ENCODE results near the gene FASTK. TPM values are rescaled to one million over a fixed set of nuclear protein-coding genes. Genes with fewer than 3 reads are reported as not detected.

FASTK gene
- total RNA-seq, 1 experiment from 2014 or later: 86.5 TPM

- no peak for DNase-seq (ENCODE audit: low read depth)
These were observed 37.8 kb upstream of the FASTK start for GRCh38 chr7:151118108-151119054.

DNA sequence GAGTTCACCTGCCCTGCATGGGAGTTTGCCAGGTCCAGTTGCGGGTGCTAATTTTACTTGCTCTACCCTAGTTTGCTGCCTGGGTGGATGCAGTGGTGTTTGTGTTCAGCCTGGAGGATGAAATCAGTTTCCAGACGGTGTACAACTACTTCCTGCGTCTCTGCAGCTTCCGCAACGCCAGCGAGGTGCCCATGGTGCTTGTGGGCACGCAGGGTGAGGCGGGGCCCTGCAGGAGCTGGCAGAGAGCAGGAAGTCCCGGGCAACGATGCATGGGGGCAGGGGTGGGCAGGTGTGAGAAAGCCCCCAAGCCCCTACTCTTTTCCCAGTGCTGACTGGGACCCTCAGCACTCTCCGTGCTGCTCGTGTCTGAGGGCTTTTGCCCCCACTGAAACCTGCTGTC is 37.0 kb upstream of the FASTK start:
- DNase-seq (ENCODE audit: low read depth): no peak

DNA sequence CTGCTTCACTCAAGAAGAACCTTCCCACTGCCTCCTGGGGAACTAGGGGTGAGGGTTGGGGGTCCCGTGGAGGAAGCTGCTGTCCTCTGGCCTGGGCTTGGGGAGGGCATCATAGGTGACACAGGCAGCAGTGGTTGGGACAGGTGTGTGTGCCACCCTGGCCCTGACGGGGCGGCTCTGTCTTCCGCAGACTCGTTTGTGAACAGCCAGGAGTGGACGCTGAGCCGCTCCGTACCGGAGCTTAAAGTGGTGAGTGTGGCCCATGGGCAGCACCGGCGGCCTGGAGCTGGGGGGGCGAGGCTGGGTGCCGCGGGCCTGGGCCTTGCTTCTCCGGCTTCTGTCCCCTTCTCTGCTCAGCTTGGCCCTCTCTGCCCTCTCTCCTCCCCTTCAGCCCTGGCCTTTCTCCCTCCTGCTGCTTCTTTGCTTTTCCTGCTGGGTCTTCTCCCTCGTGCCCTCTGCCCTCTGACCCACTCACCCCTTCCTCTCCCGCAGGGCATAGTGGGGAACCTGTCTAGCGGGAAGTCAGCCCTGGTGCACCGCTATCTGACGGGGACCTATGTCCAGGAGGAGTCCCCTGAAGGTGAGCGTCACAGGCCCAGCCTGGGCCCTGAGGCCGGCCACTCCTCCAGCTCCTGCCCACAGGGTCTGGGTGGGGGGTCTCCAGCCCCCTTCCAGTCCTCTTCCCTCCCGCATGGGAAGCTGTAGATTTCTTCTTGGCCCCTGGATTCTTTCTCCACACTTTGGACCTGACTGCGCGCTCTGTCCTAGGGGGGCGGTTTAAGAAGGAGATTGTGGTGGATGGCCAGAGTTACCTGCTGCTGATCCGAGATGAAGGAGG is 36.2 kb upstream of the FASTK start:
- no peak for DNase-seq (ENCODE audit: low read depth)

- no peak for DNase-seq (ENCODE audit: low read depth)
These were observed 35.3 kb upstream of the FASTK start for GRCh38 chr7:151115836-151116418.

- no peak for DNase-seq (ENCODE audit: low read depth)
These were observed 34.7 kb upstream of the FASTK start for GRCh38 chr7:151115121-151115835.

GRCh38 chr7:151114151-151115090 is 33.8 kb upstream of the FASTK start:
- DNase-seq (ENCODE audit: low read depth): no peak

DNA sequence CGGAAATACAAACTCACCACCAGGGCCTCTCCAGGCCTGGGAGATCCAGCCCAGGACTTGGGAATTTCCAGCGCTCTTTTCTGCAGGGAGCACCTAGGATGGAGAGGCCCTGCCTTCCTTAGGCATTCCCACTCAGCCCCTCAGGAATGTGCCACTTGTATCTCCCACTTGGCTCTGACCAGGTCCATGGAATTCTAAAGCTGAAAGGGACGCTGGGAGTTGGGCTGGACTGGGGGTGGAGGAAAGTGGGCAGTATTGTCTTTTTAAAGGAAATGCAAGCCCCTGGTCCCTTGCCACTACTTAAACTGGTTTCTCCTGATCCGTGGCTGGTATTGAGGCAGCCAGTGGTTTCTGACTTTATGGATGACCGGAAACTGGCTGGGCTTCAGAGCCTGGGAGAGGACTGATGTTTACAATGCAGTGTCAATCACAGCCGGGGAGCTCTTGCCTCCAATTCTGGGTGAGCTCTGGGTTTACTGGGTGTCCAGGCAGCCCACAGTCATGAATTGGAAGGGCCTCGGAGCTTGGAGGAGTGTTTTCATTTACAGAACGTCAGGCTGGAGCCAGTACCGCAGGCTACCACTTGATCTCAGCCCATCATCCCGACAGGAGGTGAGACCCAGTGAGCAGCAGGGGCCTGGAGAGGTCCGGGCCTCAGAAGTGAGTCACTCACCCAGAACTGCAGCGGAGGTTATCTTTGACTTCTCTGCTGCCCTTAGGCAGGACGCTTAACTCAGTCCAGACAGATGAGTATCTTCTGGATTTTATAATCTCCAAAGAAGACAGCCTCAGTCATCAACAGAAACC is 32.9 kb upstream of the FASTK start:
- peak; percentile 89 for DNase-seq (ENCODE audit: low read depth)

- DNase-seq (ENCODE audit: low read depth): peak; percentile 66
These were observed 30.5 kb upstream of the FASTK start for GRCh38 chr7:151110941-151111645.

DNA sequence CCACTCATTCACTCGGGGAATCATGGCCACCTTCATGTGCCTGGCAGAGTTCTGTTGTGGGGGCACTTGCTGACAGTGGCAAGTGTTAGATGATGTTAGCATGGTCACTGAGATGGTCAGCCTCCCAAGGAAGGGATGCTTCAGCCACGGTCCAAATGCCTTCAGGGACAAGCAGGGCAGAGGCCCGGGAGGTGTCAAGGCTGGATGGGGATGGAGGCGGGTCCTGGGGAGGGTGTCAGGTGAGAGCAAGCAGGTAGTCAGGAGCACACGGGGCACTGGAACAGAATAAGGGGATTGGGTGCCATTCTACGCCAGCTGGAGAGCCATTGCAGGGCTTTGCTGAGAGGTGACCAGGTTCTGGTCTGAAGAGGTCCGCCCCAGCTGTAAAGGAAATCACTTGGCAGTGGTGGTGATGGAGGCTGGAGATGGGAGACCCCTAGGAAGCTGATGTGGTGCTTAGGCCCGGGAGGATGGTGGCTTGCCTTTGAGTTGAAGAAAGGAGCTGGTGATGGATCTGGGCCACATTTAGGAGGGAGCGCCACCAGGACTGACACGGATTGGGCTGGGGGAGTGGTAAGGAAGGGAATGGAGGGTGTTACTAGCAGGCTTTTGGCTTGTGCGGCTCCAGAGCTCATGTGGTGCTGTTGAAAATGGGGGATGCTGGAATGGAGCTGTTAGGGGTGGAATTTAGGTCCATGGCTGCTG is 29.8 kb upstream of the FASTK start:
- DNase-seq (ENCODE audit: low read depth): no peak

DNA sequence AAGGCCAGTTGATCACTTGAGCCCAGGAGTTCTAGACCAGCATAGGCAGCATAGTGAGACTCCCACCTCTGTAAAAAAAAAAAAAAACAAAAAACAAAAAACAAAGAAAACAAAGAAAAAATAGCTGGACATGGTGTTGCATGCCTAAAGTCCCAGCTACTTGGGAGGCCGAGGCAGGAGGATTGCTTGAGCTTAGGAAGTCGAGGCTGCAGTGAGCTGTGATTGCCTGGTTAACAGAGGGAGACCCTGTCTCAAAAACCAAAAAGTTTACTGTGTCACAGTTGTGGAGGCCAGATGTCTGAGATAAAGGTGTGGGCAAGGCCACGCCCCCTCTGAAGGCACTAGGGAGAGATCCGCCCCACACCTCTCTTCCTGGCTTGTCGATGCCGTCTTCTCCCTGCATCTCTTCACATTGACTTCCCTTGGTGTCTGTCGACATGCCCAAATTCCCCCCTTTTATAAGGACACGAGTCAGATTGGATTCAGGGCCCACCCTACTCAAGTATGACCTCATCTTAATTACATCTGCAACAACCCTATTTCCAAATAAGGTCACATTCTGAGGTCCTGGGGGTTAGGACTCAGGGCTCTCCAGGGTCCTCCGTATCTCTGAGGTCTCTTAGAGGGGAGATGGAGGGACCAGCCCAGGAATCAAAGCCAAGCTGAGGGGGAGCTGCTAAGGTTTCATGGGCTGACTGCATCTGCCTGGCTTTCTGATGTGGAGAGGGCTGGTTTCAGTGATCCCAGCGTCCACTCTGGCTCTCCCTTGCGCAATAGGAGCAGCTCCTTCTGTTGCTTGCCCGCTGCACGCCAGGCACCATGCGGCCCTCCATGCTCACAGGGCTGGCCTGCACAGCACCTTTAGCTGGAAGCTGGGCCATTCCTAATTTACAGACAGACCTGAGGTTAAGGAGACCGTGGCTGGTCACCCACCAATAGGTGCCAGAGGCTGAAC is 28.8 kb upstream of the FASTK start:
- DNase-seq (ENCODE audit: low read depth): no peak

- no peak for DNase-seq (ENCODE audit: low read depth)
These were observed 27.3 kb upstream of the FASTK start for GRCh38 chr7:151107882-151108281.

DNA sequence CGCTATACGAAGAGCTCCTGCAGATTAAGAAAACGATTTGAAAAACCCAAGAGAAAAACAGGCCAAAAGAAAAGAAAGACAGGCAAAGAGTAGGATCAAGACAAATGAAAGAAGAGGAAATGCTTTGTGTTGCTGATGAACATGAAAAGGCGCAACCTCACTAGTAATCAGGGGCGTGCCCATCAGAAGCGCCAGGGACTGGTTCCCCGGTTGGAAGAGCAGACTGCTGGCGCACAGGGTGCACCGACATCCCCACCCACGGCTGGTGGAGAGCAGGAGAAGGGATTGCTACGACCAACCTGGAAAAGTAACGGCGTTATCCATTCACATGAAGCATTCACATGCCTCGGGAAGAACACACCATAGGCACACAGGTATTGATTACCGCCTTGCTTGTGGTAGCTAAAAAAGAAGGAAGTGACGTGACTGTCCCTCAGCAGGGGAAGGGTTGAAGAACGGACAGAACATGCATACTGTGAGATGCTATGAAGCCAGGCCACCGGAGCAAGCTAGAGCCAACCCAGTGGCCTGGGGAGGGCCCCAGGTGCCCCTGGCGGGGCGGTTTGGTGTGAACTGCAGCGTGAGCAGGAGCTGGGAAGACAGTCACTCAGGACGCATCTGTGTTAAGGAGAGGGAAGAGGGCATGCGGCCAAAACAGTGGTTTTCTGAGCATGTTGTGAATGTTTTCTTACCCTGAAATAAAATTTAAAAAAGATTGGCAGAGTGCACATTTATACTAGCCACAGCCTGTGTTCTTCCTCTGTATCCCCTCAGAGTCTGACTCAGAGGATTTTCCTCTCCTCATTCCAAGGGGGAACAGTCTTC is 24.0 kb upstream of the FASTK start:
- DNase-seq (ENCODE audit: low read depth): peak; percentile 46

DNA sequence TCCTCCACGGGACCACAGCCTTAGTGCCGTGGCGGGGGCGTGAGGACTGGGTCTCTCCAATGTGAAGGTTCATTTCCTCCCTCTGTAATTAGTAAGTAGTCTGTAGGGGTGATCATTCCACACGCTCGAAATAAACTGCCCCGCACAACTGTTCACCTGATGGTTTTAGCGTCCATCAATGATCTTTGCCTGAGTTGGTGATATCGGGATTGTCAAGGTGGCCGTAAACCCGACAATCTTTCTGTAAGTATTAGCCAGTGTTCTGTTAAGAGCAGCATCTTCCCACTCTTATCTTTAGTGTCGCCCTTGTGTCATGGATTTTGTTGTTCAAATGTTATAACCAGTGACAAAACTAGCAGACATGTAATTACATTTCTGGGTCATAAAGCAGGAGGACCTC is 23.4 kb upstream of the FASTK start:
- no peak for DNase-seq (ENCODE audit: low read depth)

DNA sequence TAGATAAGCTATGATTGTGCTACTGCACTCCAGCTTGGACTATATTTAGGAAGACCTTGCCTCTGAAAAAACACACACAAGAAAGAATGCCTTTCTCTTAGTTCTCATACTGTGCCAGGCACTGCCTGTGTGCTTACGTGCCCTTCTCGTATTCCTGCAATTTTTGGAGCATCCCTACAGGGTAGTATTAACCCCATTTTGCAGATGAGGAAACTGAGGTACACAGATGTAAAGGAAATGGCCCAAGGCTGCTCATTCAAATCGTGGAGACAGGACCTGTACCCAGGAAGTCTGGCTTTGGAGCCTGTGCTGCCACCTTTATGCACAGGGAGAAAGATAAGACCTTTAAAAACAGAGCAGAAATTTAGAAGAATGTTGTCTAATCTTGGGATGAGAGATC is 22.4 kb upstream of the FASTK start:
- no peak for DNase-seq (ENCODE audit: low read depth)

DNA sequence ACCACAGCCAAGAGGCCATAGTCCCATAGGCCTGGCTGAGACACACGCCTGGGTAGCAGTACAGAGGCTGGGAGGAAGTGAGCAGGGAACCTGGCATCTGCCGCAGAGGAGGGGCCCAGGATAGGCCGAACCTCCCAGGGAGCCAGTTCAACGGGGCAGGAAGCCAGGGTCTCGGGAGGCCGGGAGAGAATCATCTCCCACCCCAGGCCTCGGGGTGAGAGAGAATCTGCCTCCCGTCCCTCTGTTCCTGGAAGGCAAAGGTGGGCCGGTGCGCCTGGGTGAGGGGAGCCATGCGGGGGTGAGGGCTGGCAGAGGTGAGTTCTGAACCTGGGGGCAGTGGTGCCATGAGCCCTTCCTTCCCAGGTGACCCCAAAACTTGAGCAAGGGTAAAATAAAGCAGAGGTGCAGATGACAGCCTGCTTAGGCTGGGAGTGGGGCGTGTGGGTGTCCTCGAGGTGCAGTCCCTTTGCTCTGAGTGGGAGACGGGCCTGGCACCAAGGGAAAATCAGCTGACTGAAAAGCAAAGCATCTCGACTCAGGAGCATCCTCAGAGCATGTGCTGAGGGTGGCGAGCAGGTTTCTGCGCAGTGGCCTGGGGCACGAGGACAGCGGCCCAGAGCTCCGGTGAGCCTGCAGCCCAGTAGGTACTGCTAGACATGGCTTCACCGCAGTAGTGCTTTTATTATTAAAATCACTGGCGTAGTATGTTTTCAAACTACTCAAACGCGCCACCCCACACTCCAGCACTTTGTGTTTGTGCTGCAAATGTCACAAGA is 21.2 kb upstream of the FASTK start:
- no peak for DNase-seq (ENCODE audit: low read depth)
